GM18519 (cell line): Measurements from ENCODE around the gene CIT.
"Not testable (repeated sequence)": the region's sequence is repeated elsewhere in the genome, so short reads cannot be mapped to it uniquely, and the experiment has no call there.

Experiments used
- ATAC-seq: cut with Tn5 transposase; IDR thresholded peaks from one replicate; pipeline ENCODE4 v1.9.1; 2021; ENCODE audit warnings: mild to moderate bottlenecking, moderate library complexity; ENCODE audit not compliant: unreplicated experiment, low FRiP score

Gene CIT

DNA sequence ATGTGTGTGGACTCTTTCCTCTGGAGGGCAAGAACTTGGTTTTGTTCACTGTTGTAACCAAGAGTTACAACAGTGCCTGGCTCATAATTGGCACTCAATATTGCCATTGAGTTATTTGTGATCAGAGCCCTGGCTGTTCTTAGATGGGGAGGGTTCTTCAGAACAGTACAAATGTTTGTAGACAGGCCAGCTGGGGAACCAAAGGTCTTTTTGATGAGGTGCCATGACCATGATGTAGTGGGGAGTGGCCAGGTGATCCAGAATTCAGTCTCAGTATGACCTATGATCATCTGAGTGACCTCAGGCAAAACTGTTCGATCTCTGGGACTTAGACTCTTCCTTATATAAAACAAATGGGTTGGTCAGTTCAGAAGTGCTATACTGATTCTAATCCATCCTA is 212.5 kb downstream of the CIT start:
- no peak for ATAC-seq

DNA sequence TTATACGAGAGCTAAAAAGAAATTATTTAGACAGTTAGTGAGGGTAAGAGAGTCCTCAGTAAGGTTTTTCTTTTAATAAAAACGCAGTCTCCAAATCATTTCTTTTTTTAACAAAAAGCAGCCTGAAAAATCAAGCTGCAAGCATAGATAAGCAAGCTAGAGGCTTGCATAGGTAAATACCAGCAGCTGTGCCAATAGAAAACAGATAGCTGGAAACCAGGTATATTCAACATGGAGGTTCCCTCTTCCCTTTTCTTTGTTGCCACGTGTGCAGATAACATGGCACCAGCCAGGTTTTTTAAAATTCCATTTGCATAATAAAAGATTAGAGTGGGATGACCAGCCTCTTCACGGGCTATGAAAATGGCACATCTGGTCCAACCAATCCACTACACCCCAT is 215.2 kb downstream of the CIT start:
- ATAC-seq = no peak

DNA sequence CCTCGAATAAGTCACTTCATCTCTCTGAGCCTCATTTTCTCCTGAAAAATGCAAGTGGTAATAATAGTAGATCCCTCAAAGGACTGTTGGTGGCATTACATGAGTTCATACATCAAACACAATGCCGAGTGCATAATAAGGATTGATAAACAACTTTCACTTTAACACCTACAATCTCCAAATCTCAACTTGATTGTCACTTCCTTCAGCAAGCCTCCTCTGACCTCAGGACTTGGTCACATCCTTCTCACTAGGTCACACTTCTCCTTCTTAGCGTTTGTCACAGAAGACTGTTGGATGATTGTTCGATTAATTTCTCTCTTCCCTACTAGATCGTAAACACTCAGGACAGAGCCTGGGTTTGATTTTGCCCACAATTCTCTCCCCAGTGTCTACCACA is 217.0 kb downstream of the CIT start:
- ATAC-seq = no peak

DNA sequence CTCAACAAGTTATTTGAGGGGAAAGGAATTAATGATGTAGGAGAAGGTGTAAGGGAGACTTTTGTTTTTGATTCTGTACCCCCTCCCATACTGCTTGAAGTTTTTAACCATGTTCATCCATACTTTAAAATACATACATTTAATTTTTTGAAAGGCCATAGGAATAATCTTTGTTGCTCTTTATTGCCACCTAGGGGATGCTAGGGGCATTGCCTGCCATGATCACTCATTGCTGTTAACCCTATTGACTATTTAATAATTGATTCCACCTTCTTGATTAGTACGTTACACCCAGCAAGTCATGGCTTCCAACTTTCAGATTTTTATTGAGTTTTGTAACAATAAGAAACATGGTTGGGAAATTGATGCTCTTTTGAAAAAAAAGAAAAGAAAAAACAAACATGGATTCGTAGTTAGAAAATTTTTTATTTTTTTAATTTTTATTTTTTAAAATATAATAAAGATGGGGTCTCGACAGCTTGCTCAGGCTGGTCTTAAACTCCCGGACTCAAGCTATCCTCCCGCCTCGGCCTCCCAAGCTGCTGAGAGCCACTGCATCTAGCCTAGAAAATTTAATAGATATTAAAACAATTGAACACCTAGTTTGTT is 217.7 kb downstream of the CIT start:
- ATAC-seq = no peak

DNA sequence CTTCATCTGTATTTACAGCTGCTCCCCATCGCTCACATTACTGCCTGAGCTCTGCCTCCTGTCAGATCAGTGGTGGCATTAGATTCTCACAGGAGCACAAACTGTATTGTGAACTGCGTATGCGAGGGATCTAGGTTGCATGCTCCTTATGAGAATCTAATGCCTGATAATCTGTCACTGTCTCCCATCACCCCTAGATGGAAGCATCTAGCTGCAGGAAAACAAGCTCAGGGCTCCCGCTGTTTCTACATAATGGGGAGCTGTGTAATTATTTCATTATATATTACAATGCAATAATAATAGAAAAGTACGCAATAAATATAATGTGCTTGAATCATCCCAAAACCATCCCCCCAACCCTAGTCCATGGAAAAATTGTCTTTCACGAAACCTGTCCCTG is 219.0 kb downstream of the CIT start:
- not testable (repeated sequence) for ATAC-seq

DNA sequence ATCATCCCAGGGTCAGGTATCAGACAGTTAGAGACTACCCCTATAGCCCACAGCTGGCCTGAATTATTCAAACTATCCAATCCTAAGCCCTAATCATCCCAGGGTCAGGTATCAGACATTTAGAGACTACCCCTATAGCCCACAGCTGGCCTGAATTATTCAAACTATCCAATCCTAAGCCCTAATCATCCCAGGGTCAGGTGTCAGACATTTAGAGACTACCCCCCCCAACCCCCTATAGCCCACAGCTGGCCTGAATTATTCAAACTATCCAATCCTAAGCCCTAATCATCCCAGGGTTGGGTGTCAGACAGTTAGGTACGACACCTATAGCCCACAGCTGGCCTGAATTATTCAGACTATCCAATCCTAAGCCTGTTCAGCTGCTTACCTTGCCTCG is 220.1 kb downstream of the CIT start:
- ATAC-seq = not testable (repeated sequence)

DNA sequence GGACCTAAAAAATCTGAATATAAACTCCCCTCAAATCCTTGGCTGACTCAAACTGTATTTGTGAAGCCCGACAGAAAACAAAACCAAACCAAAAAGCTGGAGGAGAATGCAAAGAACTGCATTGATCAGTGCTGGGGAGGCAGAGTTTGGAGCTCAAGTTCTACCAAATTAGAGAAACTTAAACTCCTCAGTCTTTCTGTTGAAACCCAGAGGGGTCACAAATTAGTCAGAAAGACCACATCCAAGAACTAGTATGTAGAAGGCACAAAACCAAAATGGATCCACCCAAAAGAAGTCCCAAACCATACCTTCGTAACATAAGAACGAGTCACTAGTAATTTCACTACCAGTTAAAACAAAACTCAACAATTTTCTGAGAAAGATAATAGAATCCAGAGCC is 224.5 kb downstream of the CIT start:
- no peak for ATAC-seq

DNA sequence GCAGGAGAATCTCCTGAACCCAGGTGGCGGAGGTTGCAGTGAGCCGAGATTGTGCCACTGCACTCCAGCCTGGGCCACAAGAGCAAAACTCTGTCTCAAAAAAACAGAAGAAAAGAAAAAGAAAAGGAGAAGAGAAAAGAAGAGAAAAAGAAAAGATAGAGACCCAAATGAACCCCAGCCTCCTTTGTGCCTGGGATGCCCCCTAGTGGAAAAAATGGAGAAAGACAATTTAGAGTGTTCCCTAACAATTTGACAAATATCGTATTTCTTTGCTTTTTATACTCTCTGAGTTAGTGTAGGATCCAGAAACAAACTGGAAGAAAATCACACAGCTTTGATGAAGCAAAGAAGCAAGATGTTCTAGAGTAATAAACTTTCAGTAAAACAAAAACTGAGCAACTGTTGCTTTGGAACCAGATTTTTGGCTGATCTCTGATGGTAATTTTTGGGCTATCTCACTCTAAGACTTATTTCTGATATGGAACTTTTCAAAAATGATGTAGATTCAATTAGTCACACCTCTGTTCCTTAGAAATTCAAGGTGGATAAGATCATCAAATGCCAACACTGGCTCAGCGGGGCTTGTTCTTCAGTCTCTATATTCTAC is 227.8 kb downstream of the CIT start:
- no peak for ATAC-seq

DNA sequence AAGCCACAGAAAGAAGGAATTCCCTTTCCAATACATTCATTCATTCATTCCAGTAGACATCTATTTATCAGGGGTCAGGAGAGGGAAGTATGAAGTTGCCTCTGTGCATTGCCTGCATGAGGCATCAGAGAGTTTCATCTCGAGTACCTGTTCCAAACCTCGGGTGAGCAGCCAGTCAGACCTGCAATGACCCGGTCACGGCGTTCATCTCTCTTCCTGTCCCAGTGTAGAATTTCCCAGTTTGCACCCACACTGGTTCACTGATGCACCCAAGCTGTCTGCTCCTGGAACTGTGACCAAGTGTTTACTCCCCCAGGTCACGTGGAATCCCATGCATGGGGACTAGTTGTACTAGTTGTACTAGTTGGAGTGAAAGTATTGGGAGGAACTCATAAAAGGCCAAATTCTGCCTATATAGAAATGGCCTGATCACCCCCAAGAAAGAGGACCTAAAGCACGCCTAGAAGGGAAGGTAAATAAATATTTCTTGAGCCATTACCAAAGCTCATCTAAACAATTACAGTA is 231.5 kb downstream of the CIT start:
- no peak for ATAC-seq

DNA sequence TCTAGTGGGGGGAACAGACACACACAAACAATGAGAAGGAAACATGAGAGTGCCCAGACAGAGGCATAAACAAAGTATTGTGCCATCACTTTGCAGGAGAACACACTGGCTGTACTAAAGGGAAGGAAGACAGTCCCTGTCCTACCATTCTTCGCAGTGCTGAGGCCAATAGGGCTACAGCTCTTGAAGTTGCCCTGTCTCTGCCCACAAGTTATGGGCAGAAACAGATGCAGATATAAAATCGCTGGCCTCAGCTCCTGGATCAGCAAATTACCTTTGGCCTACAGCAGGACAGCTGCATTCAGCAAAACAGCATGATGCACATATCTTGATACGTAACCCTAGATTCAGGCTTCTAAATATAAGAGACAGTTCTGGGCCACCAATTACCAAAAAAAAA is 232.2 kb downstream of the CIT start:
- ATAC-seq = no peak

DNA sequence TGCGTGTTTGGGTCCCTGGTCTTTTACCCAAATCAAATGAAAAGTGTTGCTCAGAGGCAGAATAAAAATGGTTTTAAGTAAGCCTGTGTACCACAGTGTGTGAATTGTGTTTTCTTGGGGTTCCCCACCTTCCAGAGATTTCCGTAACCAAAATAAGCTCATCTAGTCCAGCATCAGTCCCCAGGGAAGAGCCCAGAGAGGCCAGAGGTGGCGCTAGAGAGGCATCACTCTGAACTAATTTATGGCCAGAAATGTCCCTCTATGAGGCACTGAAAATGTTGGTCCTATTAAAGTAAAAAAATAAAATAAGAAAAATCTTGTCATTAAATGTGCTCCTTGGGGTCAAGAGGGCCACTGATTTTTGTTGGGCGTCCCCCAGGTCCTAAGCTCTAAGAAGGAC is 234.1 kb downstream of the CIT start:
- no peak for ATAC-seq
